CD4-positive, alpha-beta T cell treated with Interleukin-17A for 4 hours (primary cell): ENCODE results near the gene MEX3B.
A peak's percentile ranks its signal among the peaks of the same experiment; 100 is the strongest.
"Not testable (repeated sequence)": the region's sequence is repeated elsewhere in the genome, so short reads cannot be mapped to it uniquely, and the experiment has no call there.

Experiments
- DNase-seq: peaks from one replicate; pipeline ENCODE4 v3.0.0-alpha.2; 2020; ENCODE audit warnings: mixed read lengths

The MEX3B gene

GRCh38 chr15:82047453-82048400, 1.9 kb upstream of the MEX3B start:
- DNase-seq, result no peak

- DNase-seq, result peak; percentile 91
Observed at GRCh38 chr15:82046666-82047452, 1.0 kb upstream of the MEX3B start.

DNA sequence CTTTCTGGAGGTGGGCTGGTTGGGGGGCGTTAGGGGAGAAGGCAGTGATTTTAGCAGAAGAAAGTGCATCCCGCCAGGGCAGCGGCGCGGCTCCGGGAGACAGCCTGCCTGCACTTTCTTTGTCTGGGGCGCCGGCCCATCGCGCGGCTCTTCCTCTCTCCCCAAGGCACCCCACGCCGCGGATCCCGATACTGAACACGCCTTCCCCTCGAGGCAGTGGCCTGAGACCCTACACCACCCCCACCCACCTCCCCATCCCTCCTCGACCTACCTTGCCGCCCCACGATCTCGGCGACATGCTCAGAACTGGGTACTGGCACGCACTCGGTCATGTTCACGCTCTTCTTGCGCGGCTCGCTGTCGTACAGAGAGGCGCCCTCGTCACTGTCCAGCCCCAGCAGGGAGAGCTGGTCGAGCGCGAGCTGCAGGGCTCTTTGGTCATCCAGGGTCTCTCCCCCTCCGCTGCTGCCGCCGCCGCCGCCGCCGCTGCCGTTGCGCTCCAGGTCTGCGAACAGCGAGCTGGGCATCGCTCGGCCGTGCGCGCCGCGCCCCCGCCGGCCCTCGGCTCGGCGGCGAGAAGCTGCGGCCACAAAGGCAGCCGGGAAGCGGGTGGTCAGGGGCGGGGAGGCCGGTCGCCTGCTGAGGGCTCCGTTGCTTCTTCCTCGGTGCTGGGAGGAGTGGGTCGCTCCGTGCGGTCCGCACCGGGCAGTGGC, 483 bp downstream of the MEX3B start:
- peak; percentile 33 for DNase-seq

GRCh38 chr15:82044373-82045178, 1.2 kb downstream of the MEX3B start:
- peak; percentile 57 for DNase-seq

DNA sequence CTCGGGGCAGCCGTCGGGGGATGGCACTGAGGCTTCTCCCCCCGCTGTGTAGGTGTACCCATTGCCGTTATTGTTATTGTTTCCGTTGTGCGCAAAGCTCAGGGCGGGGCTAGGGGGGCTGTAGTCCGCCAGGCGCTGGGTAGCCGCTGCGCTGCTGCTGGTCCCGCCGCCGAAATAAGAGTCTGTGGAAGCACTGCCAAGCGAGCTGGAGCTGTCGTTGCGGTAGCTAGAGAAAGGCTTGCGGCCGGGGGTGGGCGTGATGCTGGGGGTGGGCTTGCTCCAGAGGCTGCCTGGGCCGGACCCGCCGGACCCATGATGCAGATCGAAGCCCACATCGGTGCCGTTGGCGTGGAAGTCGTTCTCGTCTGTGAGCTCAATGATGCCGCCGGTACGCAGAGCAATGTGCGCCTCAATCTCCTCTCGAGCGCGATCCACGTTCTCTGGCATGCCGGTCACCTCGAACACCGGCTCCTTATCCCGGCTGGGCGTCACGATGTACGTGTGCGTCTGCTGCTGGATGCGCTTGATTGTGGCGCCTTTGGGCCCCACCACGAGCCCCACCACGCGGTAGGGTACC, 1.9 kb downstream of the MEX3B start:
- DNase-seq, result no peak

- no peak for DNase-seq
Observed at GRCh38 chr15:82043130-82043673, 2.6 kb downstream of the MEX3B start.

DNA sequence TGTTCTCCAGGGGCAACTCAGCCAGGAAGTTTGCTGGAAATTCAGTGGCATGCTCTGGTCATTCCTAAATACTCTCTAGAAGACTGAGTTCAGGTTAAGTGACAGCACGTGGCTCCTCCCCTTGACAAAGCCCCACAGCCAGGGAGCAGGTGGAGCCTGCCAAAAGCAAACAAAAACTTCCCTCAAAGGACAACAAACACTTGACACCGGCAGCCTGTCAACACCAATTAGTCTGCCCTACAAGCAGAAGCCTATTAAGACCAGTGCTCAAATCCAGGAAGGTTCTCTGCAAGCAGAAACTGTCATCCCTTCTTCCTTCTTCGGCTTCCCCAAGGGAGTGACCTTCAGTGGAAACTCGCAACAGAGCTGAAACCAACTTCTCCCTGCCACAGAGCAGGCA, 5.0 kb downstream of the MEX3B start:
- DNase-seq, result no peak

GRCh38 chr15:82040390-82040789, 5.4 kb downstream of the MEX3B start:
- DNase-seq, result no peak

DNA sequence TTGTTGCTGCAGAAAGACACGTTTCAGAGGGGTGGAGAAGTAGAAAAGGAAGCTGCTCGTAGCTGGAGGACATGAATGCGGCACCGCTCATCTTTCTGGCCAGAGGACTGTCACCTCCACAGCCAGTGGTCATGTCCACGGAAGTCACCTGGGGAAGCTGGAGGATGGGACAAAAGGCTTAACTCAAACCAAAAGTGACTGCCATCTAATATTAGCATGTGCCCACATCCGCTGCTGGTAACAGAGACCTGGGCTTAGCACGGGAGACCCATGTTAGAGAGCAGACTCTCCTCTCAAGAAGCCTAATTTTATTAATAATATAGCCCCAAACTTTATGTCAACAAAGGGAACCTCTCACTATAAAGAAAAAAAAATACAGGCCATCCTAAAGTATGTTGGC, 5.9 kb downstream of the MEX3B start:
- DNase-seq, result no peak

DNA sequence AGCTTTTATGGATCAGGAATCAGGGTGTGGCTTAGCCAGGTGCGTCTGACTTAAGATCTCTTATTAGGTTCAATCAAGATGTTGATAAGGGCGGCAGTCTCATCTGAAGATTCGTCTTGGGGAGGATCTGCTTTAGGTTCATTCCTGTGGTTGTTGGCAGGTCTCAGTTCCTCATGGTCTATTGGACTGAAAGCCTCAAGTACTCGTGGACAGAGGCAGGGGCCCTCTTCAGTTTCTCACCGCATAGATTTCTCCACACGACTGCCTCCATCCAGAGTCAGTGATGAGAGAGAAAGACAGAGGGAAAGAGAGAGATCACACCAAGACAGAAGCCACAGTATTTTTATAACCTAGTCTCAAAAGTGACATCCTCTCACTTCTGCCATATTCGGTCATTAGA, 9.4 kb downstream of the MEX3B start:
- DNase-seq, result no peak

DNA sequence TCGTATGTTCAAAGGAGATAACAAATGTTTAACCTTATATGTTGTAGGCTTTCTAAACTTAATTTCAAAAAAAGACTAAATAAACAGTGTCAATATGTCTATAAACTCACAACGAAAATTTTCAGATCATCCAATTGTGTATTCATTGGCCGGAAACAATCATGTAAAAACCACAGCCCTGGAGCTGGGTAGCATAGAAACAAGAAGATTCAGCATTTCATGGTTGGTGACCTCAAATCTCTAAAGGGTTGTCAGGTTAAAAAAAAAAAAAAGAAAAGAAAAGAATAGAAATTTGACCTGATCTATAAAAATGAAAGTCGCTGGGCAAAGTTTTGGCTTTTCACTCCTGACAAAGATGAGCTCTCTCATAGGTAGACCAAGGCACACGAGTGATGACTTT, 13.9 kb downstream of the MEX3B start:
- DNase-seq, result no peak

- no peak for DNase-seq
Observed at GRCh38 chr15:82030176-82030575, 15.6 kb downstream of the MEX3B start.

GRCh38 chr15:82028163-82028562, 17.7 kb downstream of the MEX3B start:
- not testable (repeated sequence) for DNase-seq

- no peak for DNase-seq
Observed at GRCh38 chr15:82021992-82022391, 23.8 kb downstream of the MEX3B start.

GRCh38 chr15:82020625-82021394, 25.0 kb downstream of the MEX3B start:
- no peak for DNase-seq

- DNase-seq, result no peak
Observed at GRCh38 chr15:82018201-82018600, 27.6 kb downstream of the MEX3B start.

GRCh38 chr15:82017656-82018055, 28.2 kb downstream of the MEX3B start:
- DNase-seq, result no peak

DNA sequence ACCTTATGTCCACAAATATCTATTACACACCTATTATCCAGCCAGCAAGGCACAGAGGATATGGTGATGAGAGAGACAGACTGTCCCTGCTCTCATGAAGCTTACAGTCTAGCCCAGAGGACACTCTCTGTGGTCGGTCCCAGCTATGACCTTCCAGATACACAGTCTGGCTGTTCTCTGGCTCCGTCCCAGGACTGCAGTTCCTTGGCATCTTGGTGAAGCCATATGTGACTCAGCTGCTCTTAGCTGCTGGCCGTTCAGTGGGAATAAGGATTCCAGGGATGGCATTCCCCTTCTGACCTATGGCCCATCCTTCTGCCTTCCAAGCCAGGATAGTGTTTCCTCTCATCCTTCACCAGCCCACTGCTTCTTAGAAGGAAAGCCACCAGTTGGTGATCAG, 30.8 kb downstream of the MEX3B start:
- no peak for DNase-seq

DNA sequence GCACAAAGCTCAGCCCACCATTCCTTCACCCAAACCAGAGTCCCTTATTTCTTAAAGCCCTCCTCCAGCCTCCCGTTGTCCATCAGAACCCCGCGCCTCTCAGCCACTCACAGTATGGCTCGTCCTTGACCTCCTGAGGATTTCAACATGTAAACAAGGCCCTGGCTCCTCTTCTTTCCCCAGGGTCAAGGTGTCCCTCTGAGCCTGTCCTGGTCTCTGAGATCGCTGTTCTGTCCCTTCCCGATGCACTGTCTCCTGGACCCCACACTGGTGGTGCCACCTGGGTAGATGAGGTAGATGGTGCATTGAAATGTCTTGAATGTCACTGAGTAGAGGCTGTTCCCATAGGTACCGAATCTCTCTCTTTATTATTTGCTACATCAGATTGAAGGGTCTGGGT, 32.9 kb downstream of the MEX3B start:
- DNase-seq, result no peak

GRCh38 chr15:82005239-82005638, 40.6 kb downstream of the MEX3B start:
- DNase-seq, result no peak

GRCh38 chr15:82003916-82004315, 41.9 kb downstream of the MEX3B start:
- no peak for DNase-seq
